Astrocyte of the cerebellum (primary cell): ENCODE data around the gene PCSK6.
"Not testable (repeated sequence)": the region's sequence is repeated elsewhere in the genome, so short reads cannot be mapped to it uniquely, and the experiment has no call there.

Experiments
- DNase-seq: peaks from one replicate; pipeline ENCODE4 v3.0.0-alpha.2; 2011; ENCODE audit warnings: low read depth
- H3K4me3 ChIP-seq: 2 replicates; pipeline ENCODE4 v1.5.1; 2011; ENCODE audit warnings: mild to moderate bottlenecking, low read depth, low read length, moderate library complexity
- in situ Hi-C: cut with HindIII; loops from 2 replicates; pipeline ENCODE4 v1.10.0; 2017; ENCODE audit warnings: low sequenced_read_pairs
- TF ChIP-seq, protein P1 (sequence below): IDR thresholded peaks from 2 replicates; pipeline ENCODE4 v1.5.1; 2012; ENCODE audit warnings: low read length, low read depth, moderate library complexity, mild to moderate bottlenecking; ENCODE audit errors: missing control alignments

PCSK6 gene

GRCh38 chr15:101380146-101380545 lies 109.4 kb downstream of the PCSK6 start:
- H3K4me3 ChIP-seq, result no peak overlapping the region
- in situ Hi-C loops, result no loop called here
- DNase-seq, result no peak
- TF ChIP-seq, protein P1, sequence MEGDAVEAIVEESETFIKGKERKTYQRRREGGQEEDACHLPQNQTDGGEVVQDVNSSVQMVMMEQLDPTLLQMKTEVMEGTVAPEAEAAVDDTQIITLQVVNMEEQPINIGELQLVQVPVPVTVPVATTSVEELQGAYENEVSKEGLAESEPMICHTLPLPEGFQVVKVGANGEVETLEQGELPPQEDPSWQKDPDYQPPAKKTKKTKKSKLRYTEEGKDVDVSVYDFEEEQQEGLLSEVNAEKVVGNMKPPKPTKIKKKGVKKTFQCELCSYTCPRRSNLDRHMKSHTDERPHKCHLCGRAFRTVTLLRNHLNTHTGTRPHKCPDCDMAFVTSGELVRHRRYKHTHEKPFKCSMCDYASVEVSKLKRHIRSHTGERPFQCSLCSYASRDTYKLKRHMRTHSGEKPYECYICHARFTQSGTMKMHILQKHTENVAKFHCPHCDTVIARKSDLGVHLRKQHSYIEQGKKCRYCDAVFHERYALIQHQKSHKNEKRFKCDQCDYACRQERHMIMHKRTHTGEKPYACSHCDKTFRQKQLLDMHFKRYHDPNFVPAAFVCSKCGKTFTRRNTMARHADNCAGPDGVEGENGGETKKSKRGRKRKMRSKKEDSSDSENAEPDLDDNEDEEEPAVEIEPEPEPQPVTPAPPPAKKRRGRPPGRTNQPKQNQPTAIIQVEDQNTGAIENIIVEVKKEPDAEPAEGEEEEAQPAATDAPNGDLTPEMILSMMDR, result no peak

- DNase-seq, result no peak
- in situ Hi-C loops, result no loop called here
- TF ChIP-seq, protein P1, result no peak
- H3K4me3 ChIP-seq, result no peak overlapping the region
Measured at GRCh38 chr15:101379647-101380046, 109.9 kb downstream of the PCSK6 start.

DNA sequence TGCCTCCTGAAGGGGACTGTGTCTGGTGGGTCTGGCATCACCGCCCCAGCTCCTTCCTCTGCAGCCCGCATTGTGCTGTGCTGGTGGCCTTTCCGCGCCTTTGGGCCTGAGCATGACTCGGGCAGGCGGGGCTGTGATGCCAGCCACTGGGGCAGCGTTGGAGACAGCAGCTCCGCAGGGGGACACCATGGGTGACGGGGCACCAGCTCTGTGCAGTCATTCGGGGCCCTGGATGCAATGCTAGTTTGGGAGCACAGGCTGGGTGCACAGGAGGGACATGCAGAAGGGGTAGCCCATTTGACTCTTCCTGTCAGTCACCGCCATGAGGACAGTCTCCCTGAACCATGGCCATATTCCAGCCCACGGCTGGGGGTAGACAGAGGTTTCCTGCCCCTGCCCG lies 110.6 kb downstream of the PCSK6 start:
- in situ Hi-C loops, result no loop called here
- TF ChIP-seq, protein P1, result no peak
- DNase-seq, result no peak
- no peak overlapping the region for H3K4me3 ChIP-seq

- H3K4me3 ChIP-seq, result no peak overlapping the region
- no peak for DNase-seq
- TF ChIP-seq, protein P1, result no peak
- in situ Hi-C loops, result no loop called here
Measured at GRCh38 chr15:101378171-101378755, 111.2 kb downstream of the PCSK6 start.

- TF ChIP-seq, protein P1, result no peak
- no peak for DNase-seq
- H3K4me3 ChIP-seq, result no peak overlapping the region
- in situ Hi-C loops, result no loop called here
Measured at GRCh38 chr15:101376615-101377395, 112.7 kb downstream of the PCSK6 start.

DNA sequence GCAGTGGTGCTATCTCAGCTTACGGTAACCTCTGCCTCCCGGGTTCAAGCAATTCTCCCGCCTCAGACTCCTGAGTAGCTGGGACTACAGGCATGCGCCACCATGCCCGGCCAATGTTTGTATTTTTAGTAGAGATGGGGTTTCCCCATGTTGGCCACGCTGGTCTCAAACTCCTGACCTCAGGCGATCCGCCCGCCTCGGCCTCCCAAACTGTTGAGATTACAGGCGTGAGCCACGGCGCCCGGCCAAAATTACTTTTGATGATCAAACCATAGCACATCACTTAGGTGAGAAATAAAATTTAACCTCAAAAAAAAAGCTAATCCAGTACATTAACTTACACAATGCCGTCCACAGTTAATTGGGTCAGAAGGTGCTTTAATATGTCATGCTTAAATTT lies 114.5 kb downstream of the PCSK6 start:
- in situ Hi-C loops, H3K4me3 ChIP-seq, DNase-seq: not testable (repeated sequence)

GRCh38 chr15:101374326-101374725 lies 115.2 kb downstream of the PCSK6 start:
- no peak for DNase-seq
- no peak overlapping the region for H3K4me3 ChIP-seq
- in situ Hi-C loops, result no loop called here
- TF ChIP-seq, protein P1, result no peak
